ENCODE measurements around the gene RARS1. TPM values are rescaled to one million over a fixed set of nuclear protein-coding genes. Genes with fewer than 3 reads are reported as not detected.

Gene RARS1
- total RNA-seq, 1 experiment from 2014 or later = 105 TPM

DNA sequence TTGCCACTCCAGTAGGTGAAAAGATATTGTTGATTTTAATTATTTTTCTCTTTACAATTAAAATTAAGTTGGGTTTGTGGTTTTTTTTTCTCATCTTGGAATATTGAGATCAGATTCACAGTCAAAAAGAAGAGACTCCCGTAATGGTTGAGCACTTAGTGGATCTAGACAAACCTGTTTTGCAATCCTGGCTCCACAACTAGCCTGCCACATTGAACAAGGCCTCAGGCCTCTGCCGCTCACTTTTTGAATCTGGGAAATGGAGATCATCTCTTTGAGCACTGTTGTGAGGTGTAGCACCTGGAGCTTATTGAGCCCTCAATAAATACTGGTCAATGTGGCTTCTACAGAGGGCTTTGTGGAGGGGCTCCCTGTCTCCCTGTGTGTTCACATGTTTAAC lies 37.1 kb upstream of the RARS1 start:
- TF ChIP-seq, protein P1, sequence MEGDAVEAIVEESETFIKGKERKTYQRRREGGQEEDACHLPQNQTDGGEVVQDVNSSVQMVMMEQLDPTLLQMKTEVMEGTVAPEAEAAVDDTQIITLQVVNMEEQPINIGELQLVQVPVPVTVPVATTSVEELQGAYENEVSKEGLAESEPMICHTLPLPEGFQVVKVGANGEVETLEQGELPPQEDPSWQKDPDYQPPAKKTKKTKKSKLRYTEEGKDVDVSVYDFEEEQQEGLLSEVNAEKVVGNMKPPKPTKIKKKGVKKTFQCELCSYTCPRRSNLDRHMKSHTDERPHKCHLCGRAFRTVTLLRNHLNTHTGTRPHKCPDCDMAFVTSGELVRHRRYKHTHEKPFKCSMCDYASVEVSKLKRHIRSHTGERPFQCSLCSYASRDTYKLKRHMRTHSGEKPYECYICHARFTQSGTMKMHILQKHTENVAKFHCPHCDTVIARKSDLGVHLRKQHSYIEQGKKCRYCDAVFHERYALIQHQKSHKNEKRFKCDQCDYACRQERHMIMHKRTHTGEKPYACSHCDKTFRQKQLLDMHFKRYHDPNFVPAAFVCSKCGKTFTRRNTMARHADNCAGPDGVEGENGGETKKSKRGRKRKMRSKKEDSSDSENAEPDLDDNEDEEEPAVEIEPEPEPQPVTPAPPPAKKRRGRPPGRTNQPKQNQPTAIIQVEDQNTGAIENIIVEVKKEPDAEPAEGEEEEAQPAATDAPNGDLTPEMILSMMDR (conservative IDR thresholded peaks at IDR 0.05; ENCODE audit: low read depth, low read length) = no peak
- no peak for TF ChIP-seq EZH2 (IDR thresholded peaks at IDR 0.05; ENCODE audit: borderline replicate concordance, low read depth, low read length, poor library complexity, severe bottlenecking)
- BruUV-seq (replicated peaks) = no TSS peak
- no peaks in the 10 kb centered on the region for H3K36me3 ChIP-seq (ENCODE audit: insufficient read depth, low read length, poor library complexity, severe bottlenecking)
- intact Hi-C loops (cut with micrococcal nuclease; ENCODE audit: unreplicated experiment) = no loop called here
- H3K9me3 ChIP-seq (ENCODE audit: low read depth, low read length, poor library complexity, severe bottlenecking) = no peaks in the 10 kb centered on the region
- no peak overlapping the region for H3K4me3 ChIP-seq (ENCODE audit: low read depth, low read length, poor library complexity, severe bottlenecking)
- DNase-seq (ENCODE audit: low spot score) = no peak
- ChIA-PET POLR2A (ENCODE audit: low non-redundant PET) (interaction anchor here (0.6 kb wide), 1 partner anchor 13 kb away, joined by 5 read pairs; no protein-coding TSS in a partner anchor), CTCF (no interaction called here)
- no peak overlapping the region for H3K27ac ChIP-seq (ENCODE audit: low read depth, low read length, poor library complexity, severe bottlenecking)
- H3K4me1 ChIP-seq (ENCODE audit: insufficient read depth, low read length, poor library complexity, severe bottlenecking) = no peaks in the 10 kb centered on the region
- H3K27me3 ChIP-seq (replicated peaks; ENCODE audit: insufficient read depth, low read depth, low read length, poor library complexity) = no peaks in the 10 kb centered on the region

- intact Hi-C loops (cut with micrococcal nuclease; ENCODE audit: unreplicated experiment) = no loop called here
- Histone ChIP-seq H3K27ac (ENCODE audit: low read depth, low read length, poor library complexity, severe bottlenecking) (no peak overlapping the region), H3K4me1 (ENCODE audit: insufficient read depth, low read length, poor library complexity, severe bottlenecking) (no peaks in the 10 kb centered on the region), H3K36me3 (ENCODE audit: insufficient read depth, low read length, poor library complexity, severe bottlenecking) (no peaks in the 10 kb centered on the region), H3K27me3 (replicated peaks; ENCODE audit: insufficient read depth, low read depth, low read length, poor library complexity) (no peaks in the 10 kb centered on the region), H3K9me3 (ENCODE audit: low read depth, low read length, poor library complexity, severe bottlenecking) (no peaks in the 10 kb centered on the region), H3K4me3 (ENCODE audit: low read depth, low read length, poor library complexity, severe bottlenecking) (no peak overlapping the region)
- no peak for DNase-seq (ENCODE audit: low spot score)
- CTCF ChIA-PET = no interaction called here
- BruUV-seq (replicated peaks) = no TSS peak
- POLR2A ChIA-PET (ENCODE audit: low non-redundant PET) = no interaction called here
- TF ChIP-seq, protein P1 (conservative IDR thresholded peaks at IDR 0.05; ENCODE audit: low read depth, low read length) = no peak
- TF ChIP-seq EZH2 (IDR thresholded peaks at IDR 0.05; ENCODE audit: borderline replicate concordance, low read depth, low read length, poor library complexity, severe bottlenecking) = no peak
Observed at GRCh38 chr5:168451565-168451964, 34.7 kb upstream of the RARS1 start.

GRCh38 chr5:168455201-168455600 lies 31.1 kb upstream of the RARS1 start:
- no peak for DNase-seq (ENCODE audit: low spot score)
- H3K36me3 ChIP-seq (ENCODE audit: insufficient read depth, low read length, poor library complexity, severe bottlenecking) = no peaks in the 10 kb centered on the region
- intact Hi-C loops (cut with micrococcal nuclease; ENCODE audit: unreplicated experiment) = no loop called here
- H3K27me3 ChIP-seq (replicated peaks; ENCODE audit: insufficient read depth, low read depth, low read length, poor library complexity) = no peaks in the 10 kb centered on the region
- H3K9me3 ChIP-seq (ENCODE audit: low read depth, low read length, poor library complexity, severe bottlenecking) = no peaks in the 10 kb centered on the region
- ChIA-PET POLR2A (ENCODE audit: low non-redundant PET) (no interaction called here), CTCF (no interaction called here)
- BruUV-seq (replicated peaks) = no TSS peak
- H3K4me3 ChIP-seq (ENCODE audit: low read depth, low read length, poor library complexity, severe bottlenecking) = no peak overlapping the region
- no peak for TF ChIP-seq EZH2 (IDR thresholded peaks at IDR 0.05; ENCODE audit: borderline replicate concordance, low read depth, low read length, poor library complexity, severe bottlenecking)
- TF ChIP-seq, protein P1 (conservative IDR thresholded peaks at IDR 0.05; ENCODE audit: low read depth, low read length) = no peak
- H3K27ac ChIP-seq (ENCODE audit: low read depth, low read length, poor library complexity, severe bottlenecking) = no peak overlapping the region
- no peaks in the 10 kb centered on the region for H3K4me1 ChIP-seq (ENCODE audit: insufficient read depth, low read length, poor library complexity, severe bottlenecking)
